ENCODE results near the gene TPK1. TPM values are rescaled to one million over a fixed set of nuclear protein-coding genes. Genes with fewer than 3 reads are reported as not detected.
"Not testable (repeated sequence)": the region's sequence is repeated elsewhere in the genome, so short reads cannot be mapped to it uniquely, and the experiment has no call there.

TPK1 gene
- total RNA-seq, 2 donors from 2014 or later, result 4.5 to 5.1 TPM

DNA sequence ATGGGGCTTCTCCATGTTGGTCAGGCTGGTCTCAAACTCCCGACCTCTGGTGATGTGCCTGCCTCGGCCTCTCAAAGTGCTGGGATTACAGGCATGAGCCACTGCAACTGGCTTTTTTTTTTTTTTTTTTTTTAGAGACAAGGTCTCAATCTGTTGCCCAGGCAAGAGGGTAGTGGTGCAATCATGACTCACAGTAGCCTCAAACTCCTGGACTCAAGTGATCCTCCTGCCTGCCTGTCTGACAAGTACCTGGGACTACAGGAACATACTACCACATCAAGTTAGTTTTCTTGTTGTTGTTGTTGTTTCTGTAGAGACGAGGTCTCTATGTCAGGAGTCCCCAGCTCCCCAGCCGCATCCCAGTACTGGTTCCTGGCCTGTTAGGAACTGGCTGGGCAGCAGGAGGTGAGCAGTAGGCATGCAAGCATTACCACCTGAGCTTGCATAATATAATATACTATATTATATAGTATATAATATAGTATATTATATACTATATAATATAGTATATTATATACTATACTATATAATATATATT is 55.7 kb downstream of the TPK1 start:
- H3K4me3 ChIP-seq, result no peak overlapping the region
- TF ChIP-seq, protein P1, sequence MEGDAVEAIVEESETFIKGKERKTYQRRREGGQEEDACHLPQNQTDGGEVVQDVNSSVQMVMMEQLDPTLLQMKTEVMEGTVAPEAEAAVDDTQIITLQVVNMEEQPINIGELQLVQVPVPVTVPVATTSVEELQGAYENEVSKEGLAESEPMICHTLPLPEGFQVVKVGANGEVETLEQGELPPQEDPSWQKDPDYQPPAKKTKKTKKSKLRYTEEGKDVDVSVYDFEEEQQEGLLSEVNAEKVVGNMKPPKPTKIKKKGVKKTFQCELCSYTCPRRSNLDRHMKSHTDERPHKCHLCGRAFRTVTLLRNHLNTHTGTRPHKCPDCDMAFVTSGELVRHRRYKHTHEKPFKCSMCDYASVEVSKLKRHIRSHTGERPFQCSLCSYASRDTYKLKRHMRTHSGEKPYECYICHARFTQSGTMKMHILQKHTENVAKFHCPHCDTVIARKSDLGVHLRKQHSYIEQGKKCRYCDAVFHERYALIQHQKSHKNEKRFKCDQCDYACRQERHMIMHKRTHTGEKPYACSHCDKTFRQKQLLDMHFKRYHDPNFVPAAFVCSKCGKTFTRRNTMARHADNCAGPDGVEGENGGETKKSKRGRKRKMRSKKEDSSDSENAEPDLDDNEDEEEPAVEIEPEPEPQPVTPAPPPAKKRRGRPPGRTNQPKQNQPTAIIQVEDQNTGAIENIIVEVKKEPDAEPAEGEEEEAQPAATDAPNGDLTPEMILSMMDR (IDR thresholded peaks at IDR 0.05), result no peak
- TF ChIP-seq POLR2A (IDR thresholded peaks at IDR 0.05), result no peak
- TF ChIP-seq POLR2AphosphoS5 (IDR thresholded peaks at IDR 0.05), result no peak
- no peaks in the 10 kb centered on the region for H3K9me3 ChIP-seq
- intact Hi-C loops (cut with DNase I), result no loop called here
- DNase-seq (ENCODE audit: low spot score), result no peak
- no peak overlapping the region for H3K27ac ChIP-seq
- H3K27me3 ChIP-seq (replicated peaks; ENCODE audit: insufficient read depth), result no peaks in the 10 kb centered on the region
- no peaks in the 10 kb centered on the region for H3K4me1 ChIP-seq (replicated peaks)
- 95% methylated on average over 4 of the region's 4 CpGs for WGBS
- H3K36me3 ChIP-seq, result no peaks in the 10 kb centered on the region

DNA sequence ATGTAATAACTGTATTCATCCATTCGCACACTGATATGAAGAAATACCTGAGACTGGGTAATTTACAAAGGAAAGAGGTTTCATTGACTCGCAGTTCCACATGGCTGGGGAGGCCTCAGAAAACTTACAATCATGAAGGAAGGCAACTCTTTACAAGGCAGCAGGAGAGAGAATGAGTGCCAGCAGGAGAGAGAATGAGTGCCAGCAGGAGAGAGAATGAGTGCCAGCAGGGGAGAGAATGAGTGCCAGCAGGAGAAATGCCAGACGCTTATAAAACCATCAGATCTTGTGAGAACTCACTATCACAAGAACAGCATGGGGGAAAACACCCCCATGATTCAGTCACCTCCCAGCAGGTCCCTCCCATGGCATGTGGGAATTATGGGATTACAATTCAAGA is 58.0 kb downstream of the TPK1 start:
- H3K27me3 ChIP-seq (replicated peaks; ENCODE audit: insufficient read depth); H3K9me3 ChIP-seq; H3K4me3 ChIP-seq; H3K27ac ChIP-seq; H3K36me3 ChIP-seq; DNase-seq (ENCODE audit: low spot score); intact Hi-C loops (cut with DNase I); H3K4me1 ChIP-seq (replicated peaks): not testable (repeated sequence)
- 78% methylated on average over 3 of the region's 3 CpGs for WGBS

DNA sequence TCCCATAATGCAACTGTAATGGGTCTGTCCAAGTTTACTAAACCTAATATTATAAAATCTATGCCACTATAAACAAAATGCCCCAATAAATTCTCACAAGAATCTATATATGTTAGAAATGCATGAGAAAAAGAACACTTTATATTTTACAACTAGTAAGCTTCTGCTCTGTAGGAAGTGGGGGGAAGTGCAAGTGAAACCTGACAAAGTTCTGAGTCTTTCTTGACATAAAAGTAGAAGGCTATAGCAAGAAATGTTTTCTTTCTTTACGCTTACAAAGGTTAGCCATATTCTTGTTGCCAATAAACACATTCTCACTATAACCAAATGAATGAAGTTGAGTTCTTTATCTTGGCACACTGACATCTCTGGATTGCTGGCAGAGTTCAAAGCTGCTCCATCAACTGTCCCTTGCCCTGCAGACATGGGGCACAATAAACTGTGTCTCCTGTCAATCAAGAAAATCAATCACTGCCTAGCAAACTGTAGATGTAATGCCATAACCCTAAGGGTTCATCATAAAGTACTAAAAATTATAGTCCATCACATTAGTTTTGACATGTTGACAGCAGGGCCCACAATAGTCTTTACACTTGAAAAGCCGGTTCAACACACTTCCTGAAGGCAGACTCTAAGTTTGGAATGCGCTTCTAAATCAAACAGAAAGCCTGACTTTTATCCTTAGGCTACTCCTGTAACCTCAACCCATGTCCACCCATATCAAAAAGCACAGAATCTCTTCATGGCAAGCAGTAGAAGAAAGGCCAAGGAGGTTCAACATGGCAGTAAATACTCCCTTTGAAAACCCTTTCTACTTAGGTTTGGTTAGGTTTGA is 58.6 kb downstream of the TPK1 start:
- no peak for TF ChIP-seq POLR2AphosphoS5 (IDR thresholded peaks at IDR 0.05)
- TF ChIP-seq, protein P1 (IDR thresholded peaks at IDR 0.05), result no peak
- TF ChIP-seq POLR2A (IDR thresholded peaks at IDR 0.05), result no peak
- H3K4me1 ChIP-seq (replicated peaks), result no peaks in the 10 kb centered on the region
- H3K27me3 ChIP-seq (replicated peaks; ENCODE audit: insufficient read depth), result no peaks in the 10 kb centered on the region
- H3K27ac ChIP-seq, result no peak overlapping the region
- DNase-seq (ENCODE audit: low spot score), result no peak
- H3K36me3 ChIP-seq, result no peaks in the 10 kb centered on the region
- H3K9me3 ChIP-seq, result no peaks in the 10 kb centered on the region
- no peak overlapping the region for H3K4me3 ChIP-seq
- intact Hi-C loops (cut with DNase I), result no loop called here
- WGBS, result 64% methylated on average over 3 of the region's 3 CpGs

DNA sequence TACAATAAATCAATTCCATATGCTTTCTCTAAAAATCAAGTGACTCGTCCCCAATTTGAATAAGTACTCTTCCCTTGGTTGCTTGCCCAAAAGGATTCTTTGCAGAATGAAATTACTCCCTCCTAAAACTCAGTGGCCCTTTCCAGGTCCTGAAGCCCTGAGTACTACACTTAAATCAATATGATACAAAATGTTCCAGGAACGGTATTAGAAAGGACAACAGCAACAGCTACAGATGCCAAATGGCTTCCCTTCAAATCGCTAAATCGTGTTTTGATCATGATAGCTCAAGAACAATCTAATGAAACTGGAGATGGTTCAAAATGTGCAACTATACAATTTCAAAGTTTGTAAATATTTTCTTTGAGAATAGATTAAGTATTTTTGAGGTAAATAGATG is 59.4 kb downstream of the TPK1 start:
- Histone ChIP-seq H3K9me3 (no peaks in the 10 kb centered on the region), H3K4me1 (replicated peaks) (no peaks in the 10 kb centered on the region), H3K4me3 (no peak overlapping the region), H3K27me3 (replicated peaks; ENCODE audit: insufficient read depth) (no peaks in the 10 kb centered on the region), H3K27ac (no peak overlapping the region), H3K36me3 (no peaks in the 10 kb centered on the region)
- no peak for DNase-seq (ENCODE audit: low spot score)
- no peak for TF ChIP-seq POLR2A (IDR thresholded peaks at IDR 0.05)
- no peak for TF ChIP-seq POLR2AphosphoS5 (IDR thresholded peaks at IDR 0.05)
- TF ChIP-seq, protein P1 (IDR thresholded peaks at IDR 0.05), result no peak
- intact Hi-C loops (cut with DNase I), result no loop called here
- WGBS, result 61% methylated on average over 4 of the region's 4 CpGs

DNA sequence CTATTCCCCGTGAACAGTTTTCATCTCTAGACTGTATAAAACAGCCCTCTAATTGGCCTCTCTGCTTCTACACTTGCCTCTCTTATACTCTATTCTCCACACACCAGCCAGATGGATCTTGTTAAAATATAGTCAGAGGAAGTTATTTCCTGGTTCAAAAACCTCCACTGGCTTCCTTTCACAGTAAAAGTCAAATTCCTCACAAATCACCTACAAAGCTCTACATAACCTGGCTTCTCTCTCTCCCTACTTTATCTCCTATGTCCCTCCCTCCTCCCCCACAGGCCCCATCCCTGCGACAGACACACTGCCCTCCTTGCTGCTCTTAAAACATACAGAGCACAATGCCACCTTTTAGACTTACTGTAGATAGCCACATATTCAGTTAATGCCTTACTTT is 60.1 kb downstream of the TPK1 start:
- no peaks in the 10 kb centered on the region for H3K27me3 ChIP-seq (replicated peaks; ENCODE audit: insufficient read depth)
- intact Hi-C loops (cut with DNase I), result no loop called here

More for the DNA sequence above, 60.1 kb downstream of the TPK1 start:
- TF ChIP-seq, protein P1 (IDR thresholded peaks at IDR 0.05), result no peak
- no peak for TF ChIP-seq POLR2AphosphoS5 (IDR thresholded peaks at IDR 0.05)
- TF ChIP-seq POLR2A (IDR thresholded peaks at IDR 0.05), result no peak
- H3K4me3 ChIP-seq, result no peak overlapping the region
- no peaks in the 10 kb centered on the region for H3K36me3 ChIP-seq
- no peak for DNase-seq (ENCODE audit: low spot score)
- 39% methylated on average over 2 of the region's 2 CpGs for WGBS
- no peaks in the 10 kb centered on the region for H3K4me1 ChIP-seq (replicated peaks)
- H3K9me3 ChIP-seq, result no peaks in the 10 kb centered on the region
- no peak overlapping the region for H3K27ac ChIP-seq
